GM23338 (cell line): Measurements from ENCODE around the gene IFITM10. TPM values are rescaled to one million over a fixed set of nuclear protein-coding genes. Genes with fewer than 3 reads are reported as not detected.

Experiments used
- ATAC-seq: fragments of 200-7000 bp; cut with Tn5 transposase; 3 replicates; pipeline ENCODE4 v1.9.1; 2020
- DNase-seq: peaks from one replicate; pipeline ENCODE4 v3.0.0-alpha.2; 2015; ENCODE audit warnings: low spot score
- H2AFZ ChIP-seq: fragments of 200-600 bp; sonication (generic); 2 replicates; pipeline ENCODE4 v1.8.0; 2016; ENCODE audit warnings: antibody characterized with exemption, mild to moderate bottlenecking, moderate library complexity
- H3F3A ChIP-seq: fragments of 200-600 bp; sonication (generic); replicated peaks from 2 replicates; pipeline ENCODE4 v1.8.0; 2017; ENCODE audit warnings: antibody characterized with exemption, mixed run types, low read depth
- H3K27ac ChIP-seq: fragments of 200-600 bp; sonication (generic); 2 replicates; pipeline ENCODE4 v1.6.1; 2016; ENCODE audit warnings: low read depth
- H3K27me3 ChIP-seq: fragments of 200-600 bp; sonication (generic); 2 replicates; pipeline ENCODE4 v1.8.0; 2016; ENCODE audit warnings: mild to moderate bottlenecking, mixed run types, moderate library complexity; ENCODE audit not compliant: insufficient read depth
- H3K36me3 ChIP-seq: fragments of 200-600 bp; sonication (generic); 2 replicates; pipeline ENCODE4 v1.8.0; 2016; ENCODE audit warnings: mild to moderate bottlenecking; ENCODE audit not compliant: insufficient read depth
- H3K4me1 ChIP-seq: fragments of 200-600 bp; sonication (generic); 2 replicates; pipeline ENCODE4 v1.8.0; 2016; ENCODE audit warnings: mild to moderate bottlenecking, moderate library complexity; ENCODE audit not compliant: insufficient read depth
- H3K4me2 ChIP-seq: fragments of 200-600 bp; sonication (generic); 2 replicates; pipeline ENCODE4 v1.7.1; 2017; ENCODE audit warnings: mixed run types
- H3K4me3 ChIP-seq: fragments of 200-600 bp; sonication (generic); 2 replicates; pipeline ENCODE4 v1.6.1; 2016; ENCODE audit warnings: mixed run types
- H3K79me2 ChIP-seq: fragments of 200-600 bp; sonication (generic); replicated peaks from 2 replicates; pipeline ENCODE4 v1.8.0; 2017; ENCODE audit warnings: mild to moderate bottlenecking; ENCODE audit not compliant: insufficient read depth
- H3K9me2 ChIP-seq: fragments of 200-600 bp; sonication (generic); 2 replicates; pipeline ENCODE4 v1.8.0; 2017; ENCODE audit not compliant: insufficient read depth
- H4K20me1 ChIP-seq: fragments of 200-600 bp; sonication (generic); replicated peaks from 2 replicates; pipeline ENCODE4 v1.8.0; 2017; ENCODE audit warnings: mild to moderate bottlenecking; ENCODE audit not compliant: insufficient read depth
- H3K27ac Mint-ChIP-seq: 2 replicates; pipeline ENCODE4 v1.8.0; 2020; ENCODE audit warnings: inconsistent platforms, mild to moderate bottlenecking, moderate library complexity, mixed read lengths
- H3K27me3 Mint-ChIP-seq: 3 replicates; pipeline ENCODE4 v1.8.0; 2022; ENCODE audit warnings: low read depth, mild to moderate bottlenecking, moderate library complexity, mixed read lengths, inconsistent platforms; ENCODE audit not compliant: insufficient read depth, poor library complexity
- H3K36me3 Mint-ChIP-seq: 3 replicates; pipeline ENCODE4 v1.8.0; 2021; ENCODE audit warnings: low read depth, mild to moderate bottlenecking, inconsistent platforms, moderate library complexity, mixed read lengths
- H3K4me1 Mint-ChIP-seq: 3 replicates; pipeline ENCODE4 v1.8.0; 2020; ENCODE audit warnings: mild to moderate bottlenecking, inconsistent platforms, mixed read lengths
- H3K4me3 Mint-ChIP-seq: 3 replicates; pipeline ENCODE4 v1.8.0; 2021; ENCODE audit warnings: moderate library complexity, mild to moderate bottlenecking, inconsistent platforms, mixed read lengths
- H3K9me3 Mint-ChIP-seq: 3 replicates; pipeline ENCODE4 v1.8.0; 2020; ENCODE audit warnings: moderate library complexity, mild to moderate bottlenecking, inconsistent platforms, mixed read lengths
- CREB1 ChIP-seq: fragments of 250-450 bp; sonication (Bioruptor Pico); IDR thresholded peaks from 2 replicates; pipeline ENCODE4 v1.5.0; 2020; ENCODE audit warnings: low read depth, mild to moderate bottlenecking, moderate library complexity
- EZH2 ChIP-seq: fragments of 200-600 bp; sonication (generic); IDR thresholded peaks from one replicate; pipeline ENCODE4 v1.8.0; 2017; ENCODE audit warnings: antibody characterized with exemption, mild to moderate bottlenecking, low read depth; ENCODE audit not compliant: unreplicated experiment
- JUNB ChIP-seq: IDR thresholded peaks from one replicate; pipeline ENCODE4 v1.6.1; 2016; ENCODE audit warnings: antibody characterized with exemption; ENCODE audit not compliant: unreplicated experiment
- POLR2AphosphoS5 ChIP-seq: IDR thresholded peaks from 2 replicates; pipeline ENCODE4 v1.6.1; 2016; ENCODE audit warnings: antibody characterized with exemption, low read depth
- STAT1 ChIP-seq: IDR thresholded peaks from one replicate; pipeline ENCODE4 v1.6.1; 2016; ENCODE audit warnings: antibody characterized with exemption; ENCODE audit not compliant: unreplicated experiment
- ZNF331 ChIP-seq: fragments of 250-450 bp; sonication (Bioruptor Pico); IDR thresholded peaks from 2 replicates; pipeline ENCODE4 v1.5.0; 2020; ENCODE audit warnings: low read depth, mild to moderate bottlenecking, moderate library complexity
- ZNF462 ChIP-seq: fragments of 250-450 bp; sonication (Bioruptor Pico); IDR thresholded peaks from 2 replicates; pipeline ENCODE4 v1.5.0; 2020; ENCODE audit warnings: mild to moderate bottlenecking, moderate library complexity
- polyA plus RNA-seq: library from polyadenylated mRNA; unstranded; fragments of >200 nt; fragmentation: Nextera tagmentation; extraction: Ambion mirVana; gene quantifications from 2 replicates; pipeline ENCODE4 v1.2.1, GENCODE V29; 2016
- total RNA-seq: library from RNA; depleted of rRNA; stranded (reverse); fragments of >200 nt; shearing (Covaris generic); gene quantifications from 2 replicates; pipeline ENCODE4 v1.2.3, GENCODE V29; 2014
- TF ChIP-seq, protein P1 (sequence below), 2 experiments: fragments of 200-600 bp in 1 of 2; sonication (generic) in 1 of 2; conservative IDR thresholded peaks; 2 replicates each; pipeline versions ENCODE4 v1.5.1 to v1.6.1; 2016 to 2017; ENCODE audit warnings: antibody characterized with exemption in 2 of 2, low read depth in 2 of 2, mild to moderate bottlenecking in 2 of 2, moderate library complexity in 1 of 2
- TF ChIP-seq, protein P2 (sequence below): IDR thresholded peaks from one replicate; pipeline ENCODE4 v1.6.1; 2018; ENCODE audit warnings: antibody characterized with exemption; ENCODE audit not compliant: unreplicated experiment

Gene IFITM10
- total and polyA plus RNA-seq, 2 experiments from 2014 or later, result 0.06 TPM; not detected in 1

- TF ChIP-seq, protein P1, sequence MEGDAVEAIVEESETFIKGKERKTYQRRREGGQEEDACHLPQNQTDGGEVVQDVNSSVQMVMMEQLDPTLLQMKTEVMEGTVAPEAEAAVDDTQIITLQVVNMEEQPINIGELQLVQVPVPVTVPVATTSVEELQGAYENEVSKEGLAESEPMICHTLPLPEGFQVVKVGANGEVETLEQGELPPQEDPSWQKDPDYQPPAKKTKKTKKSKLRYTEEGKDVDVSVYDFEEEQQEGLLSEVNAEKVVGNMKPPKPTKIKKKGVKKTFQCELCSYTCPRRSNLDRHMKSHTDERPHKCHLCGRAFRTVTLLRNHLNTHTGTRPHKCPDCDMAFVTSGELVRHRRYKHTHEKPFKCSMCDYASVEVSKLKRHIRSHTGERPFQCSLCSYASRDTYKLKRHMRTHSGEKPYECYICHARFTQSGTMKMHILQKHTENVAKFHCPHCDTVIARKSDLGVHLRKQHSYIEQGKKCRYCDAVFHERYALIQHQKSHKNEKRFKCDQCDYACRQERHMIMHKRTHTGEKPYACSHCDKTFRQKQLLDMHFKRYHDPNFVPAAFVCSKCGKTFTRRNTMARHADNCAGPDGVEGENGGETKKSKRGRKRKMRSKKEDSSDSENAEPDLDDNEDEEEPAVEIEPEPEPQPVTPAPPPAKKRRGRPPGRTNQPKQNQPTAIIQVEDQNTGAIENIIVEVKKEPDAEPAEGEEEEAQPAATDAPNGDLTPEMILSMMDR (conservative IDR thresholded peaks at IDR 0.05; ENCODE audit: low read depth in 2 of 2), result no peak
- TF ChIP-seq EZH2, result no peak
These were observed 22.1 kb upstream of the IFITM10 start (continued) for GRCh38 chr11:1772270-1773130.

DNA sequence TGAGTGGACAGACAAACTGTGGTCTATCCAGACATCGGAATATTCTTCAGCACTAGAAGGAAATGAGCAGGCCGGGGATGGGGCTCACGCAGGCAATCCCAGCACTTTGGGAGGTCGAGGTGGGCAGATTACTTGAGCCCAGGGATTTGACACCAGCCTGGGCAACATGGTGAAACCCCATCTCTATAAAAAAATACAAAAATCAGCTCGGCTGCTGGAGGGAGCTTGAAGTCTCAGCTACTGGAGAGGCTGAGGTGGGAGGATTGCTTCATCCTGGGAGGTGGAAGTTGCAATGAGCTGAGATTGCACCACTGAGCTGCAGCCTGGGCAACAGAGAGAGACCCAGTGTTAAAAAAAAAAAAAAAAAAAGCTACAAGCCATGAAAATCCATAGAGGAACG lies 21.3 kb upstream of the IFITM10 start:
- peaks cover 20% of the 10 kb centered on the region for H3K4me1 Mint-ChIP-seq
- peaks cover 1% of the 10 kb centered on the region; the same call in 2 of the 3 replicates for H3K36me3 Mint-ChIP-seq
- H3K27me3 ChIP-seq, result no peaks in the 10 kb centered on the region
- H3K9me3 Mint-ChIP-seq, result peaks cover 2% of the 10 kb centered on the region; the same call in 2 of the 3 replicates
- H3K4me2 ChIP-seq, result no peak overlapping the region
- no peak overlapping the region for H3K27ac ChIP-seq
- no peaks in the 10 kb centered on the region for H4K20me1 ChIP-seq
- H3K79me2 ChIP-seq, result no peaks in the 10 kb centered on the region
- peak overlapping the region; percentile 95 for H2AFZ ChIP-seq
- no peak for TF ChIP-seq CREB1 (CRISPR knock-in tag)
- no peak for TF ChIP-seq EZH2
- TF ChIP-seq ZNF331 (CRISPR knock-in tag), result no peak
- no peak for TF ChIP-seq ZNF462 (CRISPR knock-in tag)
- TF ChIP-seq, protein P2, sequence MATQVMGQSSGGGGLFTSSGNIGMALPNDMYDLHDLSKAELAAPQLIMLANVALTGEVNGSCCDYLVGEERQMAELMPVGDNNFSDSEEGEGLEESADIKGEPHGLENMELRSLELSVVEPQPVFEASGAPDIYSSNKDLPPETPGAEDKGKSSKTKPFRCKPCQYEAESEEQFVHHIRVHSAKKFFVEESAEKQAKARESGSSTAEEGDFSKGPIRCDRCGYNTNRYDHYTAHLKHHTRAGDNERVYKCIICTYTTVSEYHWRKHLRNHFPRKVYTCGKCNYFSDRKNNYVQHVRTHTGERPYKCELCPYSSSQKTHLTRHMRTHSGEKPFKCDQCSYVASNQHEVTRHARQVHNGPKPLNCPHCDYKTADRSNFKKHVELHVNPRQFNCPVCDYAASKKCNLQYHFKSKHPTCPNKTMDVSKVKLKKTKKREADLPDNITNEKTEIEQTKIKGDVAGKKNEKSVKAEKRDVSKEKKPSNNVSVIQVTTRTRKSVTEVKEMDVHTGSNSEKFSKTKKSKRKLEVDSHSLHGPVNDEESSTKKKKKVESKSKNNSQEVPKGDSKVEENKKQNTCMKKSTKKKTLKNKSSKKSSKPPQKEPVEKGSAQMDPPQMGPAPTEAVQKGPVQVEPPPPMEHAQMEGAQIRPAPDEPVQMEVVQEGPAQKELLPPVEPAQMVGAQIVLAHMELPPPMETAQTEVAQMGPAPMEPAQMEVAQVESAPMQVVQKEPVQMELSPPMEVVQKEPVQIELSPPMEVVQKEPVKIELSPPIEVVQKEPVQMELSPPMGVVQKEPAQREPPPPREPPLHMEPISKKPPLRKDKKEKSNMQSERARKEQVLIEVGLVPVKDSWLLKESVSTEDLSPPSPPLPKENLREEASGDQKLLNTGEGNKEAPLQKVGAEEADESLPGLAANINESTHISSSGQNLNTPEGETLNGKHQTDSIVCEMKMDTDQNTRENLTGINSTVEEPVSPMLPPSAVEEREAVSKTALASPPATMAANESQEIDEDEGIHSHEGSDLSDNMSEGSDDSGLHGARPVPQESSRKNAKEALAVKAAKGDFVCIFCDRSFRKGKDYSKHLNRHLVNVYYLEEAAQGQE, result no peak
- TF ChIP-seq JUNB, result no peak
- TF ChIP-seq STAT1, result no peak
- no peak for TF ChIP-seq POLR2AphosphoS5
- peaks cover 11% of the 10 kb centered on the region; the same call in 1 of the 2 replicates for H3K4me1 ChIP-seq
- H3K9me2 ChIP-seq, result peaks cover 1% of the 10 kb centered on the region; the same call in 1 of the 2 replicates
- H3K27ac Mint-ChIP-seq, result peak overlapping the region; percentile 96
- H3K4me3 Mint-ChIP-seq, result no peak overlapping the region
- ATAC-seq (no peak), DNase-seq (no peak)
- H3K27me3 Mint-ChIP-seq, result peaks cover 21% of the 10 kb centered on the region
- H3K4me3 ChIP-seq, result no peak overlapping the region
- no peaks in the 10 kb centered on the region for H3F3A ChIP-seq
- no peaks in the 10 kb centered on the region for H3K36me3 ChIP-seq
